Measurements from ENCODE around the gene CFAP141.
"Not testable (repeated sequence)": the region's sequence is repeated elsewhere in the genome, so short reads cannot be mapped to it uniquely, and the experiment has no call there.

The CFAP141 gene

DNA sequence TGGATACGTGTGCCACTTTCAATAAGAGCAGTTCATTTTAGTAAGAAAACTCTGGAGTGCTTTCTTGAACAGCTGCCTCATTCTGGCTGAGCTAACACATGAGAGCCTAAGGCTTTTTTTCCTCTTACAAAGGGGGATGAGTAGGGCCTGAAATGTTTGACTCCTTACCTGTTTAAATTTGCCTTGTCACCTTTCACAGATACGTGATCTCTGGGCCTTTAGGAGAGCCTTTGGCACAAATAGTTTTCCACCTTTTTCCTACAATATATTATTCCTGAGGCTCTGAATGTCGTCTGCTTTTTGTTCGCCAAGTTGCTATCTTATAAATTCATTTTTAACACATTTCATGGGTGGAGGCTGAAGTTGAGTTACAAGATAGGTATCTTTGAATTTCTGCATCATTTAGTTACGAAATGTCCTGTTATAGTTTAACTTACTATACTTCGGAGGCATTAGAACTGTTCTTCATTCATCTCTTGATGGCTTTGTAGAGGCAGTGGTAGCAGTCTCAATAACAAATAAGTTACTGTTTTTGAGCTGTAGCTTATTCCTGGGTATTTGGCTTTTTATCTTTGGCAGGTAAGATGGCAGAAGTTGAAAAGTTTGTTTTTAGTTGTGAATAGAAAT lies 31.9 kb upstream of the CFAP141 start:
- no peak for DNase-seq
- Mint-ChIP-seq H3K27ac (peak overlapping the region; percentile 22), H3K27me3 (ENCODE audit: low read depth, poor library complexity) (no peaks in the 10 kb centered on the region), H3K9me3 (no peaks in the 10 kb centered on the region), H3K36me3 (ENCODE audit: low read depth) (peaks cover 80% of the 10 kb centered on the region), H3K4me1 (no peaks in the 10 kb centered on the region), H3K4me3 (no peak overlapping the region)
- TF ChIP-seq, protein P1, sequence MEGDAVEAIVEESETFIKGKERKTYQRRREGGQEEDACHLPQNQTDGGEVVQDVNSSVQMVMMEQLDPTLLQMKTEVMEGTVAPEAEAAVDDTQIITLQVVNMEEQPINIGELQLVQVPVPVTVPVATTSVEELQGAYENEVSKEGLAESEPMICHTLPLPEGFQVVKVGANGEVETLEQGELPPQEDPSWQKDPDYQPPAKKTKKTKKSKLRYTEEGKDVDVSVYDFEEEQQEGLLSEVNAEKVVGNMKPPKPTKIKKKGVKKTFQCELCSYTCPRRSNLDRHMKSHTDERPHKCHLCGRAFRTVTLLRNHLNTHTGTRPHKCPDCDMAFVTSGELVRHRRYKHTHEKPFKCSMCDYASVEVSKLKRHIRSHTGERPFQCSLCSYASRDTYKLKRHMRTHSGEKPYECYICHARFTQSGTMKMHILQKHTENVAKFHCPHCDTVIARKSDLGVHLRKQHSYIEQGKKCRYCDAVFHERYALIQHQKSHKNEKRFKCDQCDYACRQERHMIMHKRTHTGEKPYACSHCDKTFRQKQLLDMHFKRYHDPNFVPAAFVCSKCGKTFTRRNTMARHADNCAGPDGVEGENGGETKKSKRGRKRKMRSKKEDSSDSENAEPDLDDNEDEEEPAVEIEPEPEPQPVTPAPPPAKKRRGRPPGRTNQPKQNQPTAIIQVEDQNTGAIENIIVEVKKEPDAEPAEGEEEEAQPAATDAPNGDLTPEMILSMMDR (IDR thresholded peaks at IDR 0.05), result no peak

DNA sequence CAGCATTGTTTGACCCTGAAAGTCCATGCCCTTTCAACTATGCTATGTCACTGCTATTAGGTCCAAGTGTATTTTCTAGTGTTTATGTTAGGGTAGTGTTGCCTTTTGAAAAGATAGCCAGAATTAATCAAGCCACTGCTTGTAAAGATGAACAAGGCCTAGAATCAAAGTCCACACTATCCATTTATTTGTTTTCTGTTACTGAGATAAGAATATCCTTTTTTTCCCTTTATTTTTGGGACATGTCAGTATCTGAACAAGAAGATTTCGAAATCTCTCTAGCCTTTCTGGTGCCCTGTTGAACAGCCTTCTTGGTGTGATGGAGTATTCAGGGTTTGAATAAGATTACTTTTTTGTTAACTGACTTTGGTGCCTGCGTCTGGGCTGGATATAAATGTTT lies 31.3 kb upstream of the CFAP141 start:
- Mint-ChIP-seq H3K36me3 (ENCODE audit: low read depth) (peaks cover 80% of the 10 kb centered on the region), H3K4me3 (no peak overlapping the region), H3K4me1 (no peaks in the 10 kb centered on the region), H3K27ac (no peak overlapping the region), H3K27me3 (ENCODE audit: low read depth, poor library complexity) (no peaks in the 10 kb centered on the region), H3K9me3 (no peaks in the 10 kb centered on the region)
- TF ChIP-seq, protein P1 (IDR thresholded peaks at IDR 0.05), result no peak
- no peak for DNase-seq

DNA sequence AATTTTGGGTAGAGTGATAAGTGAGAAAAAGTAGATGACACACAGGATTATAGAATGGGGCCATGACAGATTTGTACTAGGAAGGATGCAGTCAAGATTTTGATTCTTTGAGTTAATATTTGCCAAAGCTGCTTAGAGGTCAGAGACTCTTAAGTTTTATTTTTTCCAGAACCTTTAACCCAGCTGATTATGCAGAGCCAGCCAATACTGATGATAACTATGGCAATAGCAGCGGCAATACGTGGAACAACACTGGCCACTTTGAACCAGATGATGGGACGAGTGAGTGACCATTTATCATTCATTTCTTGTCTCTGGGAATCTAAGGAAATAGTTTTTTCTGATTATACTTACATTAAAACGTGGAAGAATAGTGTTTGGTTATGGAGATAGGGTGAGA lies 30.7 kb upstream of the CFAP141 start:
- no peaks in the 10 kb centered on the region for H3K27me3 Mint-ChIP-seq (ENCODE audit: low read depth, poor library complexity)
- no peak for DNase-seq
- H3K27ac Mint-ChIP-seq, result no peak overlapping the region
- H3K36me3 Mint-ChIP-seq (ENCODE audit: low read depth), result peaks cover 80% of the 10 kb centered on the region
- H3K4me3 Mint-ChIP-seq, result no peak overlapping the region
- no peaks in the 10 kb centered on the region for H3K9me3 Mint-ChIP-seq
- TF ChIP-seq, protein P1 (IDR thresholded peaks at IDR 0.05), result no peak
- H3K4me1 Mint-ChIP-seq, result no peaks in the 10 kb centered on the region

DNA sequence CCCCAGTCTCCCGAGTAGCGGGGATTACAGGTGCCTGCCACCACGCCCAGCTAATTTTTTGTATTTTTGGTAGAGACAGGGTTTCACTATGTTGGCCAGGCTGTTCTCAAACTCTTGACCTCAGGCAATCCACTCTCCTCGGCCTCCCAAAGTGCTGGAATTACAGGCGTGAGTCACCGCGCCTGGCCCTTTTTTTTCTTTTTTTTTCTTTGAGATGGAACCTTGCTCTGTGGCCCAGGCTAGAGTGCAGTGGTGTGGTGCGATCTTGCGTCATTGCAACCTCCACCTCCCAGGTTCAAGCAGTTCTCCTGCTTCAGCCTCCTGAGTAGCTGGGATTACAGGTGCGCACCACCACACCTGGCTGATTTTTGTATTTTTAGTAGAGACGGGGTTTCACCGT lies 27.0 kb upstream of the CFAP141 start:
- not testable (repeated sequence) for H3K27me3 Mint-ChIP-seq (ENCODE audit: low read depth, poor library complexity)
- peaks cover 89% of the 10 kb centered on the region for H3K36me3 Mint-ChIP-seq (ENCODE audit: low read depth)

DNA sequence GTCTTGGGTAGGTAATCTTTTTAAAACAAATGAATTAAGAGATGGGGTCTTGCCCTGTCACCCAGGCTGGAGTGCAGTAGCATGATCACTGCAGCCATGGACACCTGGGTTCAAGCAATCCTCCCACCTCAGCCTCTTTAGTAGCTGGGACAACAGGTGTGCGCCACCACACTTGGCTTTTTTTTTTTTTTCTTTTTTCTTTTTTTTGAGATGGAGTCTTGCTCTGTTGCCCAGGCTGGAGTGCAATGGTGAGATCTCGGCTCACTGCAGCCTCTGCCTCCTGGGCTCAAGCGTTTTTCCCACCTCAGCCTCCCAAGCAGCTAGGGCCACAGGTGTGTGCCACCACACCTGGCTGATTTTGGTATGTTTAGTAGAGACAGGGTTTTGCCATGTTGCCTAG lies 25.0 kb upstream of the CFAP141 start:
- not testable (repeated sequence) for H3K4me3 Mint-ChIP-seq, H3K27ac Mint-ChIP-seq
- peaks cover 89% of the 10 kb centered on the region for H3K36me3 Mint-ChIP-seq (ENCODE audit: low read depth)

More for the DNA sequence above, 27.0 kb upstream of the CFAP141 start:
- not testable (repeated sequence) for H3K27ac Mint-ChIP-seq, DNase-seq, H3K4me1 Mint-ChIP-seq, H3K4me3 Mint-ChIP-seq, H3K9me3 Mint-ChIP-seq

DNA sequence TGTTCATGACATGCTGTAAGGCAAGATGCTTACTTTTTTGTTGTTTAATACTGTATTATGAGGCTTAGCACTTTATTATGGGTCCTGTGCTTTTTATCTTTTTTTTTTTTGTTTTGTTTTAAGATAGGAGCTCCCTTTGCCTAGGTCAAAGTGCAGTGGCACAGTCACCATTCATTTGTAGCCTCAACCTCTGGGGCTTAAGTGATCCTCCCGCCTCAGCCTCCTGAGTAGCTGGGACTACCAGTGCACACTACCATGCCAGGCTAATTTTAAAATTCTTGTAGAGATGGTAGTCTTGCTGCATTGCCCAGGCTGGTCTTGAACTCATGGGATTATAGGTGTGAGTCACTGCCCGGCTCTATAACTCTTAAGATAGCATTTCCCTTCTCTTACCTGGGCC lies 19.2 kb upstream of the CFAP141 start:
- Mint-ChIP-seq H3K4me3 (no peak overlapping the region), H3K27me3 (ENCODE audit: low read depth, poor library complexity) (no peaks in the 10 kb centered on the region), H3K9me3 (no peaks in the 10 kb centered on the region), H3K4me1 (peaks cover 32% of the 10 kb centered on the region), H3K27ac (no peak overlapping the region), H3K36me3 (ENCODE audit: low read depth) (peaks cover 69% of the 10 kb centered on the region)
- TF ChIP-seq, protein P1 (IDR thresholded peaks at IDR 0.05), result no peak
- DNase-seq, result no peak

More for the DNA sequence above, 25.0 kb upstream of the CFAP141 start:
- DNase-seq; H3K27me3 Mint-ChIP-seq (ENCODE audit: low read depth, poor library complexity); H3K9me3 Mint-ChIP-seq; H3K4me1 Mint-ChIP-seq: not testable (repeated sequence)

DNA sequence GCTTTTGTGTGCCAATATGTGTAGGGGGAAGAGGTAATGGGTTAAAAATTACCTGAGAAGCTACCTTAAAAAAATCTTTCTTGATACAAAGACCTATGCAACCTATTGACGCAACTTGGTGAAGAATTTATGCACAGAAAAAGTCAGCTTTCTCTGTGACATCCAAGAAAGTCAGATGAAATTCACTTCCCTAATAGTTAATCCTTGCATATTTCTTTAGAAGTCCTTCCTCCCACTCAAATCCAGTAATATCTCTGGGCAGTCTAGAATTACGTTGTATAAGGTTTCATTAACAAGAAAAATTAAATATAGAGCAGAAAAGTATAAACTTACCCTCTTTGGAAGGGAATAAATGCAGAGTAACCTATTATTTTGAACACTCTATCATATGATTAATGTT lies 17.5 kb upstream of the CFAP141 start:
- TF ChIP-seq, protein P1 (IDR thresholded peaks at IDR 0.05), result no peak
- peaks cover 59% of the 10 kb centered on the region for H3K36me3 Mint-ChIP-seq (ENCODE audit: low read depth)
- no peak overlapping the region for H3K27ac Mint-ChIP-seq
- no peaks in the 10 kb centered on the region for H3K27me3 Mint-ChIP-seq (ENCODE audit: low read depth, poor library complexity)
- H3K9me3 Mint-ChIP-seq, result no peaks in the 10 kb centered on the region
- H3K4me3 Mint-ChIP-seq, result peak overlapping the region; percentile 99
- no peak for DNase-seq
- peaks cover 42% of the 10 kb centered on the region for H3K4me1 Mint-ChIP-seq

Data from nephron progenitor cell (in vitro differentiated cells).